HG03442 (cell line): ENCODE results near the gene G3BP2.
"Not testable (repeated sequence)": the region's sequence is repeated elsewhere in the genome, so short reads cannot be mapped to it uniquely, and the experiment has no call there.

ENCODE experiments used
- ATAC-seq: cut with Tn5 transposase; IDR thresholded peaks from one replicate; pipeline ENCODE4 v1.9.1; 2021; ENCODE audit warnings: mild to moderate bottlenecking, moderate library complexity; ENCODE audit not compliant: unreplicated experiment

Gene G3BP2

DNA sequence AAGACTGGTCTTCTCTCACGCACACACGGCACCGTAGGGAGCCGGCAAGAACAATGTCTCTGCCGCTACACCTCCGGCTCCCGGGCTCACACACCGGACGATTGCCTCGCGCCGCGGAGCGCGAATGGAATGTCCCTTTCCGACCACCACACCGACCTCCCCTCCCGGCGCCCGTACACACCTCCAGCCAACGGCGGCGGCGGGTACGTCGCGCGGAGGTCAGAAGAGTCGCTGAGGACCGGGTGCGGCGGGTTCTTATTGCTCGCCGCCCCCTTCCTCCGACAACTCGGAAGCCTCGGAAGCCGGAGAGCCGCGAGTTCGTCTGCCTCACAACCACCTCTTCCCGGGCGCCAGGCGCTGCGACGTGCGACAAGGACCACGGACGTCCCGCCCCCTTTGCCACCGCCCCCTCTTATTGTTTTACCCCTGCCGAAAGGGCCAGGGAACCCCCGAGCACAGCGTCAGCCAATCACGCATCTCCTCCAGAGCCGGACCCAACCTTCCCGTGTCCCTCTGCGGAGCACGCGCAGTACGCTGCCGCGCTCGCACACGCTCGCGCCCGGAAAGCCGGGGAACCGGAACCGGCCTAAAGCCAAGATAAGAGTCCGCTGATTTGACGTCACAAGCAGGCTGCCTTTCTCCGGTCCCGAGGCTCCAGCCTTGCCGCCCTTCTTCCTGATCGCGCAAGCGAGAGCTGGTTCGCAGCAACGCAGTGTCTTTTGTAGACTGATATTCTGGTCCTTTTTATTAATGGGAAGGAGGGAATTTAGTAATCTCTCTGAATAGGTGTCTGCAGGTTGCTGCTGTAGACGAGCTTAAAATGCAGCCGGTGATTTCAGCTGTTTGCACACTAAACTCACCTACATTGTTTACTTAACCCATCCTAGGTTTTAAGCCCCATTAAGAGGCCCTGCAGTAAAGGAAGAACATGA, at the start of gene G3BP2:
Gene G3BP2, minus strand, starts transcription at position 385 of the 932 bp plus-strand sequence. CDS start 11,386 bp downstream, outside the sequence.
- peak; percentile 93 for ATAC-seq

GRCh38 chr4:75722417-75722816, 49.2 kb upstream of the G3BP2 start:
- ATAC-seq = no peak

- ATAC-seq = no peak
Measured at GRCh38 chr4:75718529-75718928, 45.3 kb upstream of the G3BP2 start.

DNA sequence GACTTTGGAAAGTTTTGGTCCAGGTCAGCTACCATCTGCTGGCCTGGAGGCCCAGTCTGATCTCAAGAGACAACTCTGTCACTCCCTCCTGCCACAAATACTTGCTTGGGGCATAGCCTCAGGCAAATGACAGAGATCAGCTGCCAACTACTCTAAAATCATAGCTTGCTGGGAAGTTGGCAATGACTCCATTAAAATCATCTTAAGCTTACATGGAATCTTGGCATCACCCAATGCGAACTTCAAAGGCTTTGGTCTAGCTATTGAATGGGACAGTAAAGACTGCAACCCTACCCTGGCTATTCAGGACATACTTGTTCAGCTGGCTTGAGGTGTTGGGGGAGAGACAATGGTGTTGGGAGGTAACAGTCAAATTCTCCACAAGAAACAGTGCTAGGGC, 44.2 kb upstream of the G3BP2 start:
- ATAC-seq = no peak

- not testable (repeated sequence) for ATAC-seq
Measured at GRCh38 chr4:75716054-75716453, 42.8 kb upstream of the G3BP2 start.

- peak; percentile 81 for ATAC-seq
Measured at GRCh38 chr4:75715105-75715799, 42.0 kb upstream of the G3BP2 start.

- no peak for ATAC-seq
Measured at GRCh38 chr4:75714704-75715103, 41.5 kb upstream of the G3BP2 start.

DNA sequence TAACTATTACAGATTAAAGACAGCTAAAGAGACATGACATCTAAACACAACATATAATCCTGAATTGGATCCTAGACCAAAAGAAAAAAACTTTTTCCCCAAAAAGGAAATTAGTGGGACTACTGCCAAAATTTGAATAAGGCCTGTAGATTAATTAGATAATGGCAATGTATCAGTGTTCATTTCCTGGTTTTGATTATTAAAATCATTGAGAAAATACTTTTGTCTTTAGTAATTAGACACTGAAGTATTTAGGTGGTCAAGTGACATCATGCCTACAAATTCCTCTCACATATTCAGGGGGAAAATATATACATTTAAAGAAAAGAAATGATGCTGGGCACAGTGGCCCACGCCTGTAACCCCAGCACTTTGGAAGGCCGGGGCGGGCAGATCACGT, 40.8 kb upstream of the G3BP2 start:
- no peak for ATAC-seq

DNA sequence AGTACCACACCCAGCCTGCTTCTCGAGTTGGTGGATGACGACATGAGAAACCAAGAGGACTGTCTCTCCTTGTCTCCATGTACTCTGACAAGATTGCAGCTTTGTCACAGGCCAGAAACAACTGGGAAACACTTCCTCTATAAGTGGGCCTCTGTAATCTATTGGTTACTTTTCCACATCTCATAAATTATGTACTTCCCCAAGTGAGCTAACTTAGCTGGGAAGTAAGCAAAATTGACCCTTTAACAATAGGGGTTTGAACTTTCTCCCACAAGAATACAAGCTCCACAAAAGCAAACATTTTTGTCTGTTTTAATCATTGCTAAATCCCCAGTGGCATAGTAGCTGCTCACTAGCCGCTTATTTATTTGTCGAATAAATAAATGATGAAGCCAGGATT, 37.0 kb upstream of the G3BP2 start:
- no peak for ATAC-seq

DNA sequence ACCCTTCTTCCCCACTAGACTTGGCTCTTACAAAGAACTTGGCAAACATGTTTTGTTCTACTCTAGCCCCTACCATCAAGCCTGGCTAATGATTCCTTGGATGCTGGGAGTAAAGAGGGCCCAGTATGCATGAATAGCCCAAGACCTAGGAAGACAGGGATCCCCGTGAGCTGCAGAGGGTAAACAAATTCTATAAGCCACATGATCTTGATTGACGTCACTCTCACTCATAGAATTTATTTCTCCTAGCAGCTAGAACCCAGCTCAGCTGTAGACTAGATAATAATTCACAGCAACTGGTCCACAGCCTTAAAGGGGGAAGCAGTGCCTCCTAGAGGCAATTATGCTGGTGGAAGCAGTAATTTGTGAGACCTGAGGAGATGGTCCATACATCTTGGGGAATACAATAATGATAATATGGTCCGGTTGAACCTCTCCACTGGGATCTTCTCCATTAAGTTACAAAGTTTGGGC, 35.0 kb upstream of the G3BP2 start:
- no peak for ATAC-seq

DNA sequence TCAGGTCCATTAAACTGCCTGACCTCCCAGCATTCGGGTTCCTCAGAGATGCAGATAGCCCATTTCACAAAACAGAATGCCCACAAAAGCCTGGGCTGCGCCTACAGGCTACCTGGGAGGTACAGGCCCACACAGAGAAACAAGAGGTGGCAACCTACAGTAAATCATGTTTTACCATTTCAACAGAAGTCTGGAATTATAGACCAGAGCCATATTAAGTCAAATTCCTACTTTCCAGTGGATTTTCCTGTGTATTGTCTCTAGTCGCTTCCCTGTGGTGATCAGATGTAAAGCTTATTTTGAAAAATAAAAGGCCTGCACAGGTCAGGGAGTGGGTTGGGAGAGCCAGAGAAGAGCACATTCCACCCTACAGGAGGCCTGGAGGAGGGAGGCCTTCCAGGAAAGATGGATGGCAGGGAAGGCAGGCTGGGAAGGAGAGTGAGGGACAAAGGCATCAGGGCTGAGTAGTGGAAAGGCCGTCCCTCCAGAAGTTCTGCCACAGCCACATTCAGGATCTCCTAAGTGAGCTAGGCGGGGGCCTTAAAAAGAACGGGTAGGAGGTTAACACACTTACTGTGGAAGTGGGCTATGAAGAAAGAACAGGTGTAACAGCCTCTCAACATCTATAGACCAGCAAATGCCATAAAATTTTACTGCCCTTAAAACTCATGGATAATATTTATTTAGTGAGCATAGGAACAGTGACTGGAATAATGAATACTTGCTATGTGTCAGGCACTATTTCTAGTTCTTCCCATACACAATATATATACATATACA, 32.2 kb upstream of the G3BP2 start:
- no peak for ATAC-seq

GRCh38 chr4:75702919-75703411, 29.8 kb upstream of the G3BP2 start:
- no peak for ATAC-seq

DNA sequence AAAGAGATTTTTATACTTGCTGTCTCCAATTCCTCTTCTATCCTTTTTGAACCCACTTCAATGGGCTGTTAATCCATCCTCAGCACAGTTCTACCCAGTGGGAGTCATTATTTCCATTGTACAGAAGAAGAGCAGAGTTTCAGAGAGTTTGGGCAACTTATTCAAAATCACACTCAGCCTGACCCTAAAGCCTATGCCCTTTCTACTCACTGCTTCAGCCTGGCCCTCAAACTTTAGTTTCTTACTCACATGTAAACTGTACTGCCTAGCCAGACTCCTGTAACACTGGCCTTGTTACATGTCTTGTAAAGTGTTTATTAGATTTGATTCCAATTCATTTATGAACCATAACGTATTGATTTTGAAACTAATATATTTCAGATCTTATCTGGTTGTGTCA, 26.1 kb upstream of the G3BP2 start:
- peak; percentile 9 for ATAC-seq

- ATAC-seq = peak; percentile 45
Measured at GRCh38 chr4:75698963-75699228, 25.7 kb upstream of the G3BP2 start.

- peak; percentile 88 for ATAC-seq
Measured at GRCh38 chr4:75698162-75698962, 25.2 kb upstream of the G3BP2 start.

DNA sequence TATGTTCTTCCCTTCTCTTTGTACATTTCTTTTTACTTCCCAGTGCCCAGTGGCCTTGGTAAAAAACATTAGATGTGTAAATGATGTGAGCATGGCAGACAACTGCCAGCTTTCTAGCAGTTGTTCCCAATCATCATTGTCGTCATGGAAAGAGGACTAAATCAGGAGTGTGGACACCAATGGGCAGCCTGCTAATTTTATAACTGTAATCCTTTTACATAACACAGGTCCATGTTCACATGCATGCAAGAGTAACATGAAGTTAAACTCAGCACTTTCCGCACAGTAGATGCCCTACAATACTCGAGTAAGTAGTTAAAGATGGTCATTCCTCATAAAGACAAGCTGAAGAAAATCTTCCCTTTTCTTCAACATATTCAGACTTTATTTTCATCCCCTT, 23.4 kb upstream of the G3BP2 start:
- no peak for ATAC-seq

DNA sequence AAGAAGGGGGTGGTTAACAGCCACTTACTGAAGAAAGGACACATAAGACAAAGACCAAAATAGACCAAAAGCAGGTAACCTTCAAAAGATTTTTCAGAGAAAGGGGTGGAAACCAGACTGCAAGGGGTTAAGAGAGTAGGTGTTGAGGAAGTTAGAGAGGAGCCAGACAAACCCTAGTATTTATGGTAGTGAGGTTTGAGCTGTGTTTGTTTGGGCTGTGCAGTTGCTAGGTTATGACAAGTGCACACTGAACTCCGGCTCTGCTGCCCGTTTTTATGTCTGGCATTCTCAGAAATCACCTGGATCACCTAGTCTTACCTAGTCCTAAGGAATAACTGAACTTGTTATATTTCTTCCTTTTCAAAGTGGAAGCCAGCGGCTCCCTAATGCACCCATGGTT, 22.9 kb upstream of the G3BP2 start:
- peak; percentile 51 for ATAC-seq

- ATAC-seq = not testable (repeated sequence)
Measured at GRCh38 chr4:75692066-75692465, 18.9 kb upstream of the G3BP2 start.

DNA sequence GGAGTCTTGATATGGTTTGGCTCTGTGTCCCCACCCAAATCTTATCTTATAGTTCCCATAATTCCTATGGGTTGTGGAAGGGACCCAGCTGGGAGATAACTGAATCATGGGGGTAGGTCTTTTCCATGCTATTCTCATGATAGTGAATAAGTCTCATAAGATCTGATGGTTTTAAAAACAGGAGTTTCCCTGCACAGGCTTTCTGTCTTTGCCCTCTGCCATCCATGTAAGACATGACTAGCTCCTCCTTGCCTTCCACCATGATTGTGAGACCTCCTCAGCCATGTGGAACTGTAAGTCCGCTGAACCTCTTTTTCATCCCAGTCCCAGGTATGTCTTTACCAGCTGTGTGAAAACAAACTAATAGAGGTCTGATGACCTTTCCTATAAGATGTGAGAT, 13.9 kb upstream of the G3BP2 start:
- ATAC-seq = not testable (repeated sequence)

DNA sequence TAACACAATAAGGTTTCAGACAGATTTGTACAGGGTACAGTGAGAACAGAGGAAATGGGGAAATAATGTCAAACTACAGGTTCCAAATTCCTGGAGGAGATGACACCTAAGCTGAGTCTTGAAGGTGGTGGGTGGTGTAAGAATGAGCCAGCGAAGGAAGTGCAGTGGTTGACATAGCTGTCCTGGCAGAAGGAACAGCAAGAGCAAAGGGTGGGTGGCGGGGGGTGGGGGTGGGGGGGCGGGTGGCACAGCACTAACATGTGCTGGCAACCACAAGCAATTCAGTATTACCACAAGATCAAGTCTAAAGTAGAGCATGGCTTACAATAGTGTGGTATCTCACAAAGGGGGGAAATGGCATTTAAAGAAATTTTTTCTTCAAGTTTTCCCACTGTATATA, 13.1 kb upstream of the G3BP2 start:
- ATAC-seq = no peak
